ENCODE results near the gene PRTG. TPM values are rescaled to one million over a fixed set of nuclear protein-coding genes. Genes with fewer than 3 reads are reported as not detected.

PRTG gene
- total and polyA plus RNA-seq, 9 of the 15 experiments (the other 6 are each of a cell fraction or from before 2014, with no cell fraction given): under 0.01 to 0.14 (median 0.06) TPM; not detected in 1

- H3K27me3 ChIP-seq (ENCODE audit: control insufficient read depth in 2 of 2, insufficient read depth in 2 of 2, low read length in 2 of 2): peaks cover 3 to 10% of the 10 kb centered on the region in 2 experiments; a peak in 3 of 5 replicates
- H3K36me3 ChIP-seq (ENCODE audit: control insufficient read depth, insufficient read depth, low read length): no peaks in the 10 kb centered on the region
- no peak overlapping the region for H3K27ac ChIP-seq (ENCODE audit: extremely low read depth, low read depth, low read length)
- FAIRE-seq: no peak
- ChIA-PET POLR2A (no interaction called here), CTCF (ENCODE audit: low intra/inter-chr PET ratio) (no interaction called here)
- H3K9me3 ChIP-seq (replicated peaks; ENCODE audit: control insufficient read depth, insufficient read depth, low read depth, low read length): no peaks in the 10 kb centered on the region
- in situ Hi-C loops (cut with MboI): no loop called here
- BruUV-seq (replicated peaks): no TSS peak
- H3K4me3 ChIP-seq: no peak overlapping the region
- no peaks in the 10 kb centered on the region for H3K4me1 ChIP-seq (replicated peaks in 1 of 2; ENCODE audit: control insufficient read depth in 2 of 2, insufficient read depth in 2 of 2, low read length in 2 of 2)
- 3% methylated on average over 10 of the region's 10 CpGs for WGBS (ENCODE audit: insufficient coverage, low coverage, missing lambda C conversion rate)
- H4K20me1 ChIP-seq (replicated peaks; ENCODE audit: control insufficient read depth, insufficient read depth, low read length): no peaks in the 10 kb centered on the region
- ATAC-seq: no peak
- intact Hi-C loops (cut with micrococcal nuclease): no loop called here
- no peak overlapping the region for H2AFZ ChIP-seq (ENCODE audit: low read depth, low read length)
- H3K9me1 ChIP-seq (ENCODE audit: control insufficient read depth, insufficient read depth, low read length): no peaks in the 10 kb centered on the region
- DNase-seq (ENCODE audit: extremely low read depth in 1 of 4, low spot score in 3 of 4): no peak
- no peak overlapping the region for H3K9ac ChIP-seq (ENCODE audit: insufficient read depth in 1 of 2, low read depth in 2 of 2, low read length in 2 of 2)
- H3K79me2 ChIP-seq (ENCODE audit: control insufficient read depth, insufficient read depth, low read length): no peaks in the 10 kb centered on the region
- no peak for TF ChIP-seq TEAD1 (CRISPR knock-in tag; IDR thresholded peaks at IDR 0.05)
- TF ChIP-seq NELFE (IDR thresholded peaks at IDR 0.05; ENCODE audit: insufficient read depth, insufficient read length): no peak
- no peak for TF ChIP-seq ID3 (CRISPR knock-in tag; IDR thresholded peaks at IDR 0.05)
- no peak for TF ChIP-seq ID3 (tag; IDR thresholded peaks at IDR 0.05)
- TF ChIP-seq NFE2 (IDR thresholded peaks at IDR 0.05; ENCODE audit: low read depth): no peak
- no peak overlapping the region for H3K4me2 ChIP-seq (ENCODE audit: insufficient read depth, low read length)
Measured at GRCh38 chr15:55673287-55673686, 69.7 kb downstream of the PRTG start.

- ChIA-PET CTCF (ENCODE audit: low intra/inter-chr PET ratio) (no interaction called here), POLR2A (interaction anchor here (0.6 to 1.1 kb wide), 3 partner anchors 12 to 1173 kb away, joined by 3 to 4 read pairs (median 3); no protein-coding TSS in a partner anchor)
- 0% methylated on average over 3 of the region's 3 CpGs for WGBS (ENCODE audit: insufficient coverage, low coverage, missing lambda C conversion rate)
- Histone ChIP-seq H3K36me3 (ENCODE audit: control insufficient read depth, insufficient read depth, low read length) (no peaks in the 10 kb centered on the region), H3K4me1 (replicated peaks in 1 of 2; ENCODE audit: control insufficient read depth in 2 of 2, insufficient read depth in 2 of 2, low read length in 2 of 2) (no peaks in the 10 kb centered on the region), H2AFZ (ENCODE audit: low read depth, low read length) (no peak overlapping the region), H3K27ac (ENCODE audit: extremely low read depth, low read depth, low read length) (no peak overlapping the region), H3K9me1 (ENCODE audit: control insufficient read depth, insufficient read depth, low read length) (no peaks in the 10 kb centered on the region), H3K9me3 (replicated peaks; ENCODE audit: control insufficient read depth, insufficient read depth, low read depth, low read length) (no peaks in the 10 kb centered on the region), H4K20me1 (replicated peaks; ENCODE audit: control insufficient read depth, insufficient read depth, low read length) (no peaks in the 10 kb centered on the region), H3K4me2 (ENCODE audit: insufficient read depth, low read length) (no peak overlapping the region), H3K4me3 (no peak overlapping the region), H3K27me3 (ENCODE audit: control insufficient read depth in 2 of 2, insufficient read depth in 2 of 2, low read length in 2 of 2) (peaks cover 9 to 16% of the 10 kb centered on the region in 2 experiments), H3K79me2 (ENCODE audit: control insufficient read depth, insufficient read depth, low read length) (no peaks in the 10 kb centered on the region), H3K9ac (ENCODE audit: insufficient read depth in 1 of 2, low read depth in 2 of 2, low read length in 2 of 2) (no peak overlapping the region)
- in situ Hi-C loops (cut with MboI): no loop called here
- intact Hi-C loops (cut with micrococcal nuclease): no loop called here
- TF ChIP-seq COPS2 (conservative IDR thresholded peaks at IDR 0.05): no peak
- FAIRE-seq (no peak), ATAC-seq (no peak), DNase-seq (ENCODE audit: extremely low read depth in 1 of 4, low spot score in 3 of 4) (no peak)
- no TSS peak for BruUV-seq (replicated peaks)
Measured at GRCh38 chr15:55669270-55669669, 73.7 kb downstream of the PRTG start.

Measured in K562 (cell line).